K562 (cell line): ENCODE data around the gene FAM171A2. TPM values are rescaled to one million over a fixed set of nuclear protein-coding genes. Genes with fewer than 3 reads are reported as not detected.
A peak's percentile ranks its signal among the peaks of the same experiment; 100 is the strongest.

Experiments used
- CTCF ChIP-seq, 3 experiments: IDR thresholded peaks in 2 of 3; conservative IDR thresholded peaks in 1 of 3; 2 replicates each; pipeline ENCODE4 v1.5.1; 2011 to 2012; ENCODE audit warnings: low read length in 3 of 3, mild to moderate bottlenecking in 3 of 3, control low read depth in 2 of 3, improper control_type of control experiment in 1 of 3, inconsistent platforms in 1 of 3, low read depth in 1 of 3, mixed read lengths in 1 of 3, moderate library complexity in 1 of 3; ENCODE audit not compliant: insufficient read depth in 2 of 3
- DMBX1 ChIP-seq: fragments of 250-450 bp; sonication (Bioruptor Pico); IDR thresholded peaks from 2 replicates; pipeline ENCODE4 v1.8.0; 2022; ENCODE audit warnings: inconsistent platforms, mild to moderate bottlenecking, moderate library complexity, borderline replicate concordance
- ELK1 ChIP-seq: sonication (generic); formaldehyde crosslinking; IDR thresholded peaks from 2 replicates; pipeline ENCODE4 v1.8.1; 2022; ENCODE audit warnings: missing genetic modification reagents
- GATAD2B ChIP-seq: fragments of 450-650 bp; IDR thresholded peaks from 2 replicates; pipeline ENCODE4 v1.6.1; 2017; ENCODE audit warnings: mild to moderate bottlenecking, borderline replicate concordance
- LEF1 ChIP-seq: fragments of 450-650 bp; IDR thresholded peaks from 2 replicates; pipeline ENCODE4 v1.6.1; 2016; ENCODE audit warnings: mild to moderate bottlenecking
- POLR2AphosphoS2 ChIP-seq: IDR thresholded peaks from 2 replicates; pipeline ENCODE4 v1.6.1; 2012; ENCODE audit warnings: low read length, improper control_type of control experiment
- RBFOX2 ChIP-seq: fragments of 200-400 bp; formaldehyde crosslinking; IDR thresholded peaks from 2 replicates; pipeline ENCODE4 v1.6.1; 2017; ENCODE audit warnings: low read depth, mild to moderate bottlenecking, low read length, moderate library complexity
- SIRT6 ChIP-seq: IDR thresholded peaks from one replicate; pipeline ENCODE4 v1.6.1; 2012; ENCODE audit warnings: low read depth, mild to moderate bottlenecking, control low read depth, inconsistent platforms, low read length, moderate library complexity
- ZNF217 ChIP-seq: sonication (generic); formaldehyde crosslinking; IDR thresholded peaks from 2 replicates; pipeline ENCODE4 v1.8.0; 2022; ENCODE audit warnings: mild to moderate bottlenecking, missing genetic modification reagents
- ZNF695 ChIP-seq: fragments of 450-650 bp; formaldehyde crosslinking; IDR thresholded peaks from 2 replicates; pipeline ENCODE4 v1.4.0; 2020; ENCODE audit warnings: mild to moderate bottlenecking, moderate library complexity
- polyA plus RNA-seq, 8 experiments: library from polyadenylated mRNA; depleted of rRNA in 4 of 8; stranded (reverse) in 5 of 8; unstranded in 3 of 8; fragments of >200 nt; fragmentation: Nextera tagmentation in 2 of 8; fragmentation: Illumina TruSeq in 1 of 8; extraction: Ambion mirVana in 2 of 8; extraction: Trizol in 1 of 8; gene quantifications; 2 replicates each; pipeline versions ENCODE4 v1.2.1 to v1.2.3, GENCODE V29; 2011 to 2014; ENCODE audit warnings: inconsistent platforms in 1 of 8, missing spikeins in 1 of 8
- total RNA-seq, 7 experiments: library from RNA; depleted of rRNA in 6 of 7; stranded (reverse); fragments of >200 nt in 6 of 7; fragmentation: Illumina TruSeq in 2 of 7; extraction: Trizol in 2 of 7; gene quantifications; 2 replicates each; pipeline versions ENCODE4 v1.2.1 to v1.2.3, GENCODE V29; 2011 to 2021; ENCODE audit warnings: low replicate concordance in 1 of 7
- TF ChIP-seq, protein P1 (sequence below): fragments of 200-800 bp; sonication (Bioruptor generic); IDR thresholded peaks from 2 replicates; pipeline ENCODE4 v1.6.1; 2017; ENCODE audit warnings: missing genetic modification characterization, missing compliant biosample characterization
- TF ChIP-seq, protein P2 (sequence below), 2 experiments: fragments of 450-650 bp in 1 of 2; sonication (generic) in 1 of 2; formaldehyde crosslinking in 1 of 2; IDR thresholded peaks; 2 replicates each; pipeline versions ENCODE4 v1.7.1 to v1.9.0; 2016 to 2022; ENCODE audit warnings: inconsistent platforms in 1 of 2, mild to moderate bottlenecking in 1 of 2, missing genetic modification reagents in 1 of 2

Gene FAM171A2
- total and polyA plus RNA-seq, 9 of the 15 experiments (the other 6 are each of a cell fraction or from before 2014, with no cell fraction given), result 0.10 to 10.2 (median 2.0) TPM; not detected in 1

GRCh38 chr17:44363613-44364159 lies at the start of gene FAM171A2 (continued):
- TF ChIP-seq, protein P1, sequence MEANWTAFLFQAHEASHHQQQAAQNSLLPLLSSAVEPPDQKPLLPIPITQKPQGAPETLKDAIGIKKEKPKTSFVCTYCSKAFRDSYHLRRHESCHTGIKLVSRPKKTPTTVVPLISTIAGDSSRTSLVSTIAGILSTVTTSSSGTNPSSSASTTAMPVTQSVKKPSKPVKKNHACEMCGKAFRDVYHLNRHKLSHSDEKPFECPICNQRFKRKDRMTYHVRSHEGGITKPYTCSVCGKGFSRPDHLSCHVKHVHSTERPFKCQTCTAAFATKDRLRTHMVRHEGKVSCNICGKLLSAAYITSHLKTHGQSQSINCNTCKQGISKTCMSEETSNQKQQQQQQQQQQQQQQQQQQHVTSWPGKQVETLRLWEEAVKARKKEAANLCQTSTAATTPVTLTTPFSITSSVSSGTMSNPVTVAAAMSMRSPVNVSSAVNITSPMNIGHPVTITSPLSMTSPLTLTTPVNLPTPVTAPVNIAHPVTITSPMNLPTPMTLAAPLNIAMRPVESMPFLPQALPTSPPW (CRISPR knock-in tag), result peak; percentile 72
- peak; percentile 8 to 89 (median 63); a peak in 4 of 6 replicates for TF ChIP-seq CTCF (IDR thresholded peaks at IDR 0.05 in 2 of 3, conservative IDR thresholded peaks at IDR 0.05 in 1 of 3; ENCODE audit: insufficient read depth in 2 of 3, low read depth in 1 of 3, low read length in 3 of 3)
- peak; percentile 89 for TF ChIP-seq GATAD2B
- TF ChIP-seq RBFOX2, result peak; percentile 68
- no peak for TF ChIP-seq ZNF217 (CRISPR knock-in tag)
- no peak for TF ChIP-seq ELK1 (CRISPR knock-in tag)
- TF ChIP-seq, protein P2, sequence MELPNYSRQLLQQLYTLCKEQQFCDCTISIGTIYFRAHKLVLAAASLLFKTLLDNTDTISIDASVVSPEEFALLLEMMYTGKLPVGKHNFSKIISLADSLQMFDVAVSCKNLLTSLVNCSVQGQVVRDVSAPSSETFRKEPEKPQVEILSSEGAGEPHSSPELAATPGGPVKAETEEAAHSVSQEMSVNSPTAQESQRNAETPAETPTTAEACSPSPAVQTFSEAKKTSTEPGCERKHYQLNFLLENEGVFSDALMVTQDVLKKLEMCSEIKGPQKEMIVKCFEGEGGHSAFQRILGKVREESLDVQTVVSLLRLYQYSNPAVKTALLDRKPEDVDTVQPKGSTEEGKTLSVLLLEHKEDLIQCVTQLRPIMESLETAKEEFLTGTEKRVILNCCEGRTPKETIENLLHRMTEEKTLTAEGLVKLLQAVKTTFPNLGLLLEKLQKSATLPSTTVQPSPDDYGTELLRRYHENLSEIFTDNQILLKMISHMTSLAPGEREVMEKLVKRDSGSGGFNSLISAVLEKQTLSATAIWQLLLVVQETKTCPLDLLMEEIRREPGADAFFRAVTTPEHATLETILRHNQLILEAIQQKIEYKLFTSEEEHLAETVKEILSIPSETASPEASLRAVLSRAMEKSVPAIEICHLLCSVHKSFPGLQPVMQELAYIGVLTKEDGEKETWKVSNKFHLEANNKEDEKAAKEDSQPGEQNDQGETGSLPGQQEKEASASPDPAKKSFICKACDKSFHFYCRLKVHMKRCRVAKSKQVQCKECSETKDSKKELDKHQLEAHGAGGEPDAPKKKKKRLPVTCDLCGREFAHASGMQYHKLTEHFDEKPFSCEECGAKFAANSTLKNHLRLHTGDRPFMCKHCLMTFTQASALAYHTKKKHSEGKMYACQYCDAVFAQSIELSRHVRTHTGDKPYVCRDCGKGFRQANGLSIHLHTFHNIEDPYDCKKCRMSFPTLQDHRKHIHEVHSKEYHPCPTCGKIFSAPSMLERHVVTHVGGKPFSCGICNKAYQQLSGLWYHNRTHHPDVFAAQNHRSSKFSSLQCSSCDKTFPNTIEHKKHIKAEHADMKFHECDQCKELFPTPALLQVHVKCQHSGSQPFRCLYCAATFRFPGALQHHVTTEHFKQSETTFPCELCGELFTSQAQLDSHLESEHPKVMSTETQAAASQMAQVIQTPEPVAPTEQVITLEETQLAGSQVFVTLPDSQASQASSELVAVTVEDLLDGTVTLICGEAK (IDR thresholded peaks at IDR 0.05), result no peak
- TF ChIP-seq, protein P2 (CRISPR knock-in tag; IDR thresholded peaks at IDR 0.05), result no peak
- no peak for TF ChIP-seq DMBX1 (CRISPR knock-in tag)
- TF ChIP-seq LEF1, result no peak
- TF ChIP-seq POLR2AphosphoS2, result no peak
- TF ChIP-seq SIRT6, result no peak
- TF ChIP-seq ZNF695 (CRISPR knock-in tag), result no peak
